NCI-H2029 (cell line): ENCODE results near the gene SLC7A10.
"Not testable (repeated sequence)": the region's sequence is repeated elsewhere in the genome, so short reads cannot be mapped to it uniquely, and the experiment has no call there.

Source experiments
- DNase-seq: peaks from one replicate; lab custom pipeline; 2025; lab: John Stamatoyannopoulos, UW

The SLC7A10 gene

DNA sequence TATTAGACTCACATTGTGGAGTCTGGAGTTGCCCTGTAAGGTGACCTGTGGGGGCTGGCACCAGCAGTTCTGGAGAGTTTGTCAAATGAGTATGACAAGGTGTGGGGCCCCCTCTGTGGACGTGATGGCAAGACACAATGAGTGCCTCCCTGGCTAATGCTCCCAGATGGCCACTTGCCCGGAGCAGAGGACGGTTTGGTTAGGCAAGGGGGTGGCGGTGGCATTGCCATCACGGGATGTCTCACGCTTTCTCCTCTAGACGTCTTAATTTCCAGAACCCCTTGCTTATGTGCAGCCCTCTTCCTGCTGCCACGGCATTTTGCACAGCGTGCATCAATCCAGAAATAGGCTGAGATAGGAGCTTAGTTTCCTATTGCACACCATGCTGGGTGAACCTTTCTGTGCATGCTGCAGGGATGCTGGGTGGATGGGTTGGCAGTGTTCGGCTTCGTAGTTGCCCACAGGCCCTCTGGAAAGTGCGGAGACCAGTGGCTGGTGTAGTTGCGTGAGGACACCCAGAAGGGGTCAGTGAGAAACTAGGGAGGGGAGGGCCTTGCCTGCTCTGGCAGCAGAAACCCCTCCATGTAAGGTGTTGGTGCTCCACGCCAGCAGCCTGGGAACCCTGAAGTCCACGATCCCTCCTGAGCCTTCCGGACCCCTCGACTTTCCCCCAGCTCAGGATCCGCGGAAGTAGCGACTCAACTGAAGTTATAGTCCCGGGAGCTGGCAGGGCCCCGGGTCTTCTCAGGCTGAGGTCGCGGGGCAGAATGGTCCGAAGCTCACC lies 49.6 kb downstream of the SLC7A10 start:
- DNase-seq, result no peak

DNA sequence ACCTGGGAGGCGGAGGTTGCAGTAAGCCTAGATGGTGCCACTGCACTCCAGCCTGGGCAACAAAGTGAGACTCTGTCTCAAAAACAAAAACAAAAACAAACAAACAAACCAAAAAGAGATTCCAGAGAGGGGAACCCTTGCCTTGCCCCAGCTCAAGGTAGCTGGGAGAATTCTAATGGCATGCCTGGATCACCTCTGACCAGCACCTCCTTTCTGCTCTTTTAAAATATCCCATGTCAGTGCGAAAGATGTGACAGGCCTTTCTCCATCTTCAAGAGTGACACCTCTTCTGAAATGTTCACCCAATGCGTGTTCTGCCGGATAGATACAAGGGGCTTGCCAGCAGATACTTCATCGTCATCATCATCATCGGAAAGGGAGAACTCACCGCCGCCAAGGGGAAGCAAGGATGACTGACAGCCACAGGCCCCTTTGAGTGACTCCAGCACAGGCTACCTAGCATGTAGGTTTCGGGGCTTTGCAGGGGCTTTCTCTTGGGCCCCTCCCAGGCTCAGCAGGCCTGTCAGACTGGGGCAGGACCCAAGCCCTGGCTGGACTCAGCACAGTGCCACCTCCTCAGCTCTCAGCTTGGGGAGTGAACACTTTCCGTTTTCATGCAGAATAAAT lies 50.4 kb downstream of the SLC7A10 start:
- no peak for DNase-seq

DNA sequence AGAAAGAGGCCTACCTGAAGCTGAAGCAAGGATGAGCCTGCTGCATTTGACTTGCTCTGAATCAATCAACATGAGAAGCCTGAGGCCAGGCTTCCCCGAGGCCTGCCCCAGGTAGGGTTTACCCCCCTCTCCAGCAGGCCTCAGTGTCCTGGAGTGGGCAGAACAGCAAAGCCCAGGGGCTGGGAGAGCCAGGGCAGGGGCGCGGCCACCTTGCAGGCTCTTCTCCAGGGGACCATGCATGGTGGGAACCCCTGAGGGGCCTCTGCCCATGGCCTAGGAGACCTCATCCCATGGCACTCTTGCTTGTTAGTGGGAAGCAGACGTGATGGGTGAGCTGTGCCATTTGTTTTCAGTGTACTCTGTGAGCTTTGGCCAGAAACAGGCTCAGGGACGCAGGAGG lies 51.5 kb downstream of the SLC7A10 start:
- DNase-seq, result no peak

DNA sequence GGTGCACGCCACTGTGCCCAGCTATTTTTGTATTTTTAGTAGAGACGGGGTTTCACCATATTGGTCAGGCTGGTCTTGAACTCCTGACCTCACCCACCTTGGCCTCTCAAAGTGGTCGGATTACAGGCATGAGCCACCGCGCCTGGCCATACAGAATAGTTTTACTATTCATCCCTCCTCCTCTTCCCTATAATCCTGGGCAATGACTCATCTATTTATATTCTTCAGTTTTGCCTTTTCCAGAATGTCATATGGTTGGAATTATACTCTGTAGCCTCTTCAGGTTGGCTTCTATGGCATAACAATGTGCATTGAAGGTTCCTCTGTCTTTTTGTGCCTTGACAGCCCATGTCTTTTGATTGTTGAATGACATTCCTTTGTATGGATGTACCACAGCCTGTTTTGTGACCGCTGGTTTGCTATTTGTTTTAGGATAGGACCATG lies 53.7 kb downstream of the SLC7A10 start:
- no peak for DNase-seq

DNA sequence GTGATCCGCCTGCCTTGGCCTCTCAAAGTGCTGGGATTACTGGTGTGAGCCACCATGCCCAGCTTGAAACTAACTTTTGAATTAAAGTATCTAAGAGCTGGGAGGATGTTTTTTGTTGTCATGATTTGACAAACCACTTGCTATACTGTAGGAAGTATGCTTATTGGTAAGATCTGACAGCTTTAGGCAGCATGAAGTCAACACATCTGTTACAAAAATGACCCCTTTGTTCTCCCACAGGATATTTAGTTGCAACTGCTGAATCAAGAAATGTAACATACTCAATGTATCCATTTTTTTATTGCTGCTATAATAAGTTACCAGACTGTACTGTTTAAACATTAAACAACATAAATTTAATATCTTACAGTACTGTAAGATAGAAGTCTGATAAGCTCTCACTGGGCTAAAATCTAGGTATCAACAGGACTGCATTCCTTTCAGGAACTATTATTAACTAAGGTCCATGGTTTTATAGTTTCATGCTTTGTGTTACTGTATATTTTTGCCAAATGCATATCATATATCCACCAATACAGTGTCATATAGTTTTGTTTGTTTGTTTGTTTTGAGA lies 54.3 kb downstream of the SLC7A10 start:
- no peak for DNase-seq

DNA sequence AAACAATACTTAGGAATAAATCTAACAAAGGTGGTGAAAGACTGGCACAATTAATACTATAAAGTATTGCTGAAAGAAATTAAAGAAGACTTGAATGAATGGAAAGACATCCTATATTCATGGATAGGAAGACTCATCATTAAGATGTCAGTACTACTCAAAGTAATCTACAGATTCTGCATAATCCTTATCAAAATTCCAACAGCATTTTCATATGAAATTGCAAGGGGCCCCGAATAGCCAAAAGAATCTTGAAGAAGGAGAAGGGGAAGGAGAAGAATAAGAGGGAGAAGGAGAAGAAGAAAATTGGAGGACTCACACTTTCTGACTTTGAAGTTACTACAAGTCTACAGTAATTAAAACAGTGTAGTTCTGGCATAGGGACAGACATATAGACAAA lies 57.1 kb downstream of the SLC7A10 start:
- DNase-seq, result no peak

DNA sequence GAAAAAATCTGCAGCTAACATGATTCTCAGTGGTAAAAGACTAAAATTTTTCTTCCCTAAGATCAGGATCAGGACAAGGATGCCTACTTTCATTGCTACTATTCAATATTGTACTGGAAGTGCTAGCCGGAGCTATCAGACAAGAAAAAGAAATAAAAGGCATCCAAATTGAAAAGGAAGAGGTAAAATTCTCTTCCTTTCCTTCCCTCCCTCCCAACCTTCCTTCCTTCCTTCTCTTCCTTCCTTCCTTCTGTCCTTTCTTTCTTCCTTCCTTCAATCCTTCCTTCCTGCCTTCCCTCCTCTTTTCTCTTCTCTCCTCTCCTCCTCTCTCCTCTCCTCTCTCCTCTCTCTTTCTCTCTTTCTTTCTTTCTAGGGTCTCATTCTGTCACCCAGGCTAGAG lies 58.2 kb downstream of the SLC7A10 start:
- DNase-seq, result no peak

DNA sequence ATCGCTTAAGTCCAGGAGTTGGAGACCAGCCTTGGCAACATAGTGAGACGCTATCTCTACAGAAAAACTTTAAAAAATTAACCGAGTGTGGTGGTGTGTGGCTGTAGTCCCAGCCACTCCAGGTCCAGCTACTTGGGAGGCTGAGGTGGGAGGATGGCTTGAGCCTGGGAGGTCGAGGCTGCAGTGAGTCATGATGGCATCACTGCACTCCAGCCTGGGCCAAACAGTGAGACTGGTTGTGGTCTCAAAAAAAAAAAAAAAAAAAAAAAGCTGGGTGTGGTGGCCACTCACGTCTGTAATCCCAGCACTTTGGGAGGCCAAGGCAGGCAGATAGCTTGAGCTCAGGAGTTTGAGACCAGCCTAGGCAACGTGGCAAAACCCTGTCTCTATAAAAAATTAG lies 59.6 kb downstream of the SLC7A10 start:
- not testable (repeated sequence) for DNase-seq

DNA sequence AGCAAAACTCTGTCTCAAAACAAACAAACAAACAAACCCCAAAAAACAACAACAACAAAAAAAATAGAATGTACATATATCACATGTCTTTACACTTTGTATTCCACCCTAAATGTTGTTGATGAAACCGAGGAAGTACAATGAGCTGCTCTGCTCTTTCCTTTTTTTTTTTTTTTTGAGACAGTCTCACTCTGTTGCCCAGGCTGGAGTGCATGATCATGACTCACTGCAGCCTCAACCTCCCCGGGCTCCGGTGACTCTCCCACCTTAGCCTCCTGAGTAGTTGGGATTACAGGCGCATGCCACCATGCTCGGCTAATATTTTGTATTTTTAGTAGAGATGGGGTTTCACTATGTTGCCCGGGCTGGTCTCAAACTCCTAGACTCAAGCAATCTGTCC lies 62.2 kb downstream of the SLC7A10 start:
- no peak for DNase-seq

DNA sequence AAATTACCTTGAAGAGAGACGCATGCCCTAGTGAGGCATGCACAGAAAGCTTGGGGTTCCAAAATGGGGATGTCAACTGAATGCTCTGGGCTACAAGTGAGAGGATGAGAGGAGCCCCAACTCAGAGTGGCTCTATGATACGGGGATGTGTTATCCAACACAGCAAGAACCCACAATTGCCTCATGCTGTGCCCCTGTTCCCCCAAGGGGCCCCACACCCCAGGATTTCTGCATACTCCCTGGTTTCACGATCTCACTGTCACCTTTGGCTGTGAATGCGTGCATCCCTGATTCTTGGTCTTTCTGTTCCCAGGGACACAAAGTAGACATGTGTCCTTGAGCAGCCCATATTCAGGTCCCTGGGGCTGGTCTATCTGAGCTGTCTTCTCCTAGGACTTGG lies 64.4 kb downstream of the SLC7A10 start:
- DNase-seq, result no peak

DNA sequence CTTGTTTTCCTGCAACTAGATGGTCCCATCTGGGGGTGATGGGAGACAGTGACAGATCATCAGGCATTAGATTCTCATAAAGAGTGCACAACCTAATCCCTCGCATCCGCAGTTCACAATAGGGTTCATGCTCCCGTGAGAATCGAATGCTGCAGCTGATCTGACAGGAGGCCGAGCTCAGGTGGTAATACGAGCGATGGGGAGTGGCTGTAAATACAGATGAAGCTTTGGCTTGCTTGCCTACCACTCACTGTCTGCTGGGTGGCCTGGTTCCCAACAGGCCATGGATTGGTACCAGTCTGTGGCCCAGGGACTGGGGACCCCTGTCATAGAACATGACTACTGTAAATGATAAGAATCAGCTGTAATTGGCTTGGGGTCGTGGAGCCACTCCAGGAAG lies 65.8 kb downstream of the SLC7A10 start:
- DNase-seq, result no peak

DNA sequence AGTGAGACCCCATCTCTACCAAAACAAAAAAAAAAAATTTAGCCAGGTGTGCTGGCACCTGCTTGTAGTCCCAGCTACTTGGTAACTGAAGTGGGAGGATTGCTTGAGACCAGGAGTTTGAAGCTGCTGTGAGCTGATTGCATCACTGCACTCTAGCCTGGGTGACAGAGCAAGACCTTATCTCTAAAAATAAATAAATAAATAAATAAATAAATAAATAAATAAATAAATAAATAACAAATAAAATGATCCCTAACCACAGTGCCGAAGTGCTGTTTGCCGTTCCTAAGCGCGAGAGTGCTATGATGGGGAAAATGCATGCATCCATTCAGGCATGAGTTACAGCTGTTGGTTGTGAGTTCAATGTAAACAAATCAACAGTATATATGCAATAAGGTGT lies 66.5 kb downstream of the SLC7A10 start:
- no peak for DNase-seq
